ENCODE results near the gene ENO1. TPM values are rescaled to one million over a fixed set of nuclear protein-coding genes. Genes with fewer than 3 reads are reported as not detected.

Gene ENO1
- total and polyA plus RNA-seq, 9 of the 15 experiments (the other 6 are each of a cell fraction or from before 2014, with no cell fraction given) = 2,249 to 7,472 (median 2,868) TPM

GRCh38 chr1:8817412-8818324, 60.8 kb downstream of the ENO1 start, which contains the start of gene RERE (continued):
- TF ChIP-seq CHD7 (IDR thresholded peaks at IDR 0.05; ENCODE audit: low read depth, low read length) = no peak
- TF ChIP-seq YBX1 (IDR thresholded peaks at IDR 0.05) = no peak
- TF ChIP-seq KLF16 (IDR thresholded peaks at IDR 0.05) = no peak
- TF ChIP-seq MED1 (CRISPR knock-in tag; IDR thresholded peaks at IDR 0.05; ENCODE audit: borderline replicate concordance) = no peak
- TF ChIP-seq SRSF1 (IDR thresholded peaks at IDR 0.05; ENCODE audit: low read depth, low read length) = no peak
- no peak for TF ChIP-seq CLOCK (CRISPR knock-in tag; IDR thresholded peaks at IDR 0.05; ENCODE audit: borderline replicate concordance)
- no peak for TF ChIP-seq E2F5 (CRISPR knock-in tag; IDR thresholded peaks at IDR 0.05)
- no peak for TF ChIP-seq HNRNPL (IDR thresholded peaks at IDR 0.05; ENCODE audit: low read depth, low read length)
- TF ChIP-seq MAFK (IDR thresholded peaks at IDR 0.05; ENCODE audit: low read length) = no peak
- TF ChIP-seq ZNF282 (CRISPR knock-in tag; IDR thresholded peaks at IDR 0.05) = no peak
- TF ChIP-seq TSC22D4 (tag; IDR thresholded peaks at IDR 0.05) = no peak
- no peak for TF ChIP-seq ZNF354B (CRISPR knock-in tag; IDR thresholded peaks at IDR 0.05)
- 0 out of 2 replicates have a peak, but pooled peaks have one; percentile 40 for TF ChIP-seq ZKSCAN1 (IDR thresholded peaks at IDR 0.05; ENCODE audit: low read depth, low read length)
